SJSA1 (cell line): Measurements from ENCODE around the gene TPK1. TPM values are rescaled to one million over a fixed set of nuclear protein-coding genes. Genes with fewer than 3 reads are reported as not detected.
A peak's percentile ranks its signal among the peaks of the same experiment; 100 is the strongest.
"Not testable (repeated sequence)": the region's sequence is repeated elsewhere in the genome, so short reads cannot be mapped to it uniquely, and the experiment has no call there.

Source experiments
- DNase-seq, 2 experiments: peaks; one replicate each; pipeline ENCODE4 v3.0.0-alpha.2; 2015 to 2020; ENCODE audit warnings: low spot score in 2 of 2, low read depth in 1 of 2
- H3K27ac ChIP-seq: fragments of 250-450 bp; sonication (Bioruptor Pico); 2 replicates; pipeline ENCODE4 v1.5.1; 2020; ENCODE audit warnings: mild to moderate bottlenecking, moderate library complexity
- H3K27me3 ChIP-seq: fragments of 250-450 bp; sonication (Bioruptor Pico); replicated peaks from 2 replicates; pipeline ENCODE4 v1.5.1; 2020; ENCODE audit warnings: mild to moderate bottlenecking, moderate library complexity
- H3K36me3 ChIP-seq: fragments of 250-450 bp; sonication (Bioruptor Pico); 2 replicates; pipeline ENCODE4 v1.5.1; 2020; ENCODE audit warnings: mild to moderate bottlenecking
- H3K4me1 ChIP-seq: fragments of 250-450 bp; sonication (Bioruptor Pico); replicated peaks from 2 replicates; pipeline ENCODE4 v1.6.1; 2021; ENCODE audit warnings: mild to moderate bottlenecking
- H3K4me3 ChIP-seq: fragments of 250-450 bp; sonication (Bioruptor Pico); 2 replicates; pipeline ENCODE4 v1.5.1; 2020; ENCODE audit warnings: mild to moderate bottlenecking
- H3K9me3 ChIP-seq: fragments of 250-450 bp; sonication (Bioruptor Pico); replicated peaks from 2 replicates; pipeline ENCODE4 v1.5.1; 2020; ENCODE audit warnings: mild to moderate bottlenecking
- total RNA-seq: library from RNA; depleted of rRNA; stranded (reverse); fragments of >200 nt; shearing (Covaris generic); gene quantifications from 2 replicates; pipeline ENCODE4 v1.2.3, GENCODE V29; 2014

Gene TPK1
- total RNA-seq, 1 experiment from 2014 or later: 4.4 TPM

DNA sequence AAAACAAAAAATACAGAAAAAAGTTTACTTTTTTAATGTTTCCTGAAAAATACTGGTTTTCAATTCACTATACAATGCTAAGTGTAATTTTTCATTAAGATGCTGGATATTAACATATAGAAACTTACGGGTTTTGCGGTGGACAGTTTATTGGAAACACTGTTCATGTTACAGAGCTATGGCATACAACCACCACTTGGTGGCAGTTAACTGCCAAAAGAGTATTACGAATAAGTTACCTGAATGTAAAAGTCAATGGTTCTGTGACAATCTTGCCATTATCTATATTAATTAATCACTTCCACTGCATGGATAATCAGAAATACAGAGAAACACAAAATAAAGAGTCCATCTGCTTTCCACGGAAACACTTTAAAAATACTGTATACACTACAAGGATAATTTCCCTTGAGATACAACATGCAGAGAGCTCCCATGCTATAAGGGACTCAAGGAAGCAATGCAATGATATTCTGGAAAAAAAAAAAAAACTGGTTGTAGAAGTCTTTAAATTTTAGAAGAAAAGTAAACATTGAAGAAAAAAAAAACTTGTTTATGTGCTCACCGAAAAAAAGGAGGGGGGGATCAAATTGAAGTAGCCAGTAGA, 97.0 kb downstream of the TPK1 start:
- Histone ChIP-seq H3K4me3 (no peak overlapping the region), H3K4me1 (no peaks in the 10 kb centered on the region), H3K27me3 (no peaks in the 10 kb centered on the region), H3K9me3 (no peaks in the 10 kb centered on the region), H3K27ac (no peak overlapping the region), H3K36me3 (no peaks in the 10 kb centered on the region)
- DNase-seq: peak in 1 of 2 experiments; percentile 12

DNA sequence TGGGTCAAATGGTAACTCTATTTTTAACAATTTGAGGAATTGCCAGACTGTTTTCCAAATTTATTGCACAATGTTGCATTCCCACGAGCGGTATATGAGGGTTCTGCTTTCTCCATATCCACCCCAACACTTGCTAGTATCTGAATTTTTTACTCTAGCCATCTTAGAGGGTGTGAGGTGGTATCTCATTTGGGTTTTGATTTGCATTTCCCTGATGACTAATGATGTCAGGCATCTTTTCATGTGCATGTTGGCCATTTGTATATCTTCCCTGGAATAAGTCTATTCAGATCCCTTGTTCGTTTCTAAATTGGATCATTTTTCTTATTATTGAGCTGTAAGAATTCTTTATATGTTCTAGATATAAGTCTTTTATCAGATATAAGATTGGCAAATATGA, 97.7 kb downstream of the TPK1 start:
- Histone ChIP-seq H3K4me3 (no peak overlapping the region), H3K4me1 (no peaks in the 10 kb centered on the region), H3K27ac (no peak overlapping the region), H3K27me3 (no peaks in the 10 kb centered on the region), H3K36me3 (no peaks in the 10 kb centered on the region), H3K9me3 (no peaks in the 10 kb centered on the region)
- no peak for DNase-seq

GRCh38 chr7:144736880-144737493, 98.9 kb downstream of the TPK1 start:
- no peak overlapping the region for H3K4me3 ChIP-seq
- H3K9me3 ChIP-seq: no peaks in the 10 kb centered on the region
- H3K27ac ChIP-seq: no peak overlapping the region
- no peaks in the 10 kb centered on the region for H3K36me3 ChIP-seq
- no peaks in the 10 kb centered on the region for H3K4me1 ChIP-seq
- no peaks in the 10 kb centered on the region for H3K27me3 ChIP-seq
- no peak for DNase-seq

GRCh38 chr7:144735505-144736276, 100.2 kb downstream of the TPK1 start:
- Histone ChIP-seq H3K9me3 (no peaks in the 10 kb centered on the region), H3K27ac (no peak overlapping the region), H3K4me3 (no peak overlapping the region), H3K4me1 (no peaks in the 10 kb centered on the region), H3K36me3 (no peaks in the 10 kb centered on the region), H3K27me3 (no peaks in the 10 kb centered on the region)
- DNase-seq: no peak

DNA sequence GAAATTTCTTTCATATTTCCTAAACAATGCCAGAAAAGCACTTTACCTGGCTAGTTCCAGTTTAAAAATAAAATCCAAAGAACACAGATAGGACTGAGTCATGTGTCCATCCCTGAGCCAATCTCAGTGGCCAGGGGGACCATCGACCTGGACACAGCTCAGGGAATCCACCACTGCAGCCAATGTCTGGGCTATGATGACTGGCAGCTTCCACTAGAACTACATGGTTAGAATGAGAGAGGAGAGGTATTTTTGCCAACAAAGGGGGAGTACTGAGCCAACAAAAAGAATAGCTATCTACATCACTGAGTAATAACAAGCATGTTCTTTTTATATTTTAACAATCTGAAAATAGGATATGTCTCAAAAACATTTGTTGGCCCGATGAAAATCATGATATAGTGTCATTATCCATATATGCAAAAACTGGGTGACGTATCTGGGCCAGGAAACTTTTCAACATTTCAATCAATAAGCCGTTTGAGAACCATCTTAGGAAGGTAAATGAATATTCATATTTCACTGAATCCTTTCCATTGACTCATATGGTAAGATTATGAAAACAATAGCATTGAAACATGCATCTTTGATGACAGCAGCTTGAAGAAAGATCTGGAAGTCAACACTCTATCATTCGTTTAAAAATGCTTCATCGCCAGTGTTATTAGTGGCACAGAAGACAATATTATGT, 104.0 kb downstream of the TPK1 start:
- H3K36me3 ChIP-seq: no peaks in the 10 kb centered on the region
- DNase-seq: no peak
- no peaks in the 10 kb centered on the region for H3K4me1 ChIP-seq
- no peaks in the 10 kb centered on the region for H3K9me3 ChIP-seq
- H3K4me3 ChIP-seq: no peak overlapping the region
- H3K27me3 ChIP-seq: no peaks in the 10 kb centered on the region
- H3K27ac ChIP-seq: no peak overlapping the region

GRCh38 chr7:144730224-144730623, 105.6 kb downstream of the TPK1 start:
- Histone ChIP-seq H3K4me3 (no peak overlapping the region), H3K36me3 (no peaks in the 10 kb centered on the region), H3K27ac (no peak overlapping the region), H3K9me3 (no peaks in the 10 kb centered on the region), H3K4me1 (no peaks in the 10 kb centered on the region), H3K27me3 (no peaks in the 10 kb centered on the region)
- no peak for DNase-seq

DNA sequence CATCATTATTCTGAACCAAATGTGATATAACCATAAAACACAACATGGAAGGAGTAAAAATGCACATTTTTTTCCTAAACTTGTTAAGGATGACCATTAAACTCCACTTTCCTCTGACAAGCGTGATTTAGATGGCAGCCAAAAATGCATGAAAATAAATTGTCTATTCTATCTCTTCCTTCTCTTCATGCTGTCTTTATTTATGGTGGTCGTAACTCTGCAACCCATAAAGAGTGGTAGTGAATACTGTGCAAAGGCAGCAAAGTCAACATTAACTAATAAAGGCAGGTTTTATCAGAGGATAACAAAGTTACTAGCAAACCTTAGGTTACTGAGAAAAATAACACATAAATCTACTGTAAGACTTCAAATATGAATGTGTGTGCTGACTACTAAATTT, 106.6 kb downstream of the TPK1 start:
- H3K27ac ChIP-seq: no peak overlapping the region
- no peak for DNase-seq
- no peak overlapping the region for H3K4me3 ChIP-seq
- H3K4me1 ChIP-seq: no peaks in the 10 kb centered on the region
- no peaks in the 10 kb centered on the region for H3K9me3 ChIP-seq
- H3K27me3 ChIP-seq: no peaks in the 10 kb centered on the region
- H3K36me3 ChIP-seq: no peaks in the 10 kb centered on the region

GRCh38 chr7:144728551-144728950, 107.3 kb downstream of the TPK1 start:
- no peaks in the 10 kb centered on the region for H3K36me3 ChIP-seq
- no peaks in the 10 kb centered on the region for H3K9me3 ChIP-seq
- no peaks in the 10 kb centered on the region for H3K4me1 ChIP-seq
- no peak overlapping the region for H3K27ac ChIP-seq
- H3K27me3 ChIP-seq: no peaks in the 10 kb centered on the region
- DNase-seq: no peak
- no peak overlapping the region for H3K4me3 ChIP-seq

DNA sequence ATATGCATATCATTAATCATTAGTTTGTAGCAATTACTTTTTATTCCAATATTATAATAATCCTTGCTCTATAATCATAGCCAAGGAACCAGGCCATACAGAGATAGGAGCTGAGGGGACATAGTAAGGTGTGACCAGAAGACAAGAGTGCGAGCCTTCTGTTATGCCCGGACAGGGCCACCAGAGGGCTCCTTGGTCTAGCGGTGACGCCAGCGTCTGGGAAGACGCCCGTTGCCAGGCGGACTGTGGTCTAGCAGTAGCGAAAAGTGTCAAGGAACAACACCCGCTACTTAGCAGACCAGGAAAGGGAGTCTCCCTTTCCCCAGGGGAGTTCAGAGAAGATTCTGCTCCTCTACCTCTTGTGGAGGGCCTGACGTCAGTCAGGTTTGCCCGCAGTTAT, 109.0 kb downstream of the TPK1 start:
- not testable (repeated sequence) for DNase-seq, H3K4me1 ChIP-seq

GRCh38 chr7:144725070-144725469, 110.8 kb downstream of the TPK1 start:
- H3K4me3 ChIP-seq: no peak overlapping the region
- no peaks in the 10 kb centered on the region for H3K9me3 ChIP-seq
- no peak overlapping the region for H3K27ac ChIP-seq
- no peaks in the 10 kb centered on the region for H3K4me1 ChIP-seq
- no peak for DNase-seq
- no peaks in the 10 kb centered on the region for H3K36me3 ChIP-seq
- no peaks in the 10 kb centered on the region for H3K27me3 ChIP-seq

More for the DNA sequence above, 109.0 kb downstream of the TPK1 start:
- H3K27ac ChIP-seq, H3K27me3 ChIP-seq, H3K4me3 ChIP-seq, H3K36me3 ChIP-seq, H3K9me3 ChIP-seq: not testable (repeated sequence)

DNA sequence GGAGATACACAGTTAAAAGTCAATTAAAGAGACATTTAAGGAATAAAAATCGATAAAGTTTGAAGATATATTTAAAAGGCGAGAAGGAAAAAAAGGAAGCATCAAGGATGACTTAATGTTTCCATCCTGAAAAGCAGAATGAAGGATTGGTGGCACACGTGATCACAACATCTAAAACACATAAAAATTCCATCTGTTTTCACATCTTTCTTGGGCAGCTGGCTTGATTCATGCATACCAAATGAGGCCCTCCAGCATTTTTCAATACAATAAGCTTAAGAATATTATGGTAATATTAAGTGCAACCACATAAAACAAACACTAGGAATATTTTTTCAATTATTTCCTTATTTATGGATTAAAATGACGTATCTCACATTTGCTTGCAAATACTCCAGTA, 112.6 kb downstream of the TPK1 start:
- Histone ChIP-seq H3K4me1 (no peaks in the 10 kb centered on the region), H3K9me3 (no peaks in the 10 kb centered on the region), H3K27ac (no peak overlapping the region), H3K36me3 (no peaks in the 10 kb centered on the region), H3K4me3 (no peak overlapping the region), H3K27me3 (no peaks in the 10 kb centered on the region)
- DNase-seq: no peak

- Histone ChIP-seq H3K36me3 (no peaks in the 10 kb centered on the region), H3K27me3 (no peaks in the 10 kb centered on the region), H3K27ac (no peak overlapping the region), H3K4me1 (no peaks in the 10 kb centered on the region), H3K9me3 (no peaks in the 10 kb centered on the region), H3K4me3 (no peak overlapping the region)
- no peak for DNase-seq
These were observed 115.1 kb downstream of the TPK1 start for GRCh38 chr7:144720710-144721109.

DNA sequence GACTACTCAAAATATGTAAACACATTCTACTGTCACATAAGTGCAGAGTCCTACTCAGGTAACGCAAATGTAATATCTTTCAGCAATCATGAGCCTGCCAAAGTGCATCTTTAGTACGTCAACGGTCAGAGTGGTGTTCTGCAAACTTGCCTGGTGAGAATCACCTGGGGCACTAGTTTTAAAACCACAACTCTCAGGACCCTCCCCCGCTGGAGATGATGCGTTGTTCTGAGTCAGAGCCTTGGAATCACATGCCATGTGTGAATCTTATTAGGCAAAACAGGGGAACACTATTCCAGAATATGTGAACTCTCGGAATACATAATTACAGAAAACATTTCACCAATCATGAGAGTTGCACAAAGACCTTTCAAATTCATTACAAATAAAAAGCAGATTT, 115.7 kb downstream of the TPK1 start:
- H3K4me3 ChIP-seq: no peak overlapping the region
- DNase-seq: no peak
- no peaks in the 10 kb centered on the region for H3K36me3 ChIP-seq
- H3K4me1 ChIP-seq: no peaks in the 10 kb centered on the region
- no peaks in the 10 kb centered on the region for H3K27me3 ChIP-seq
- no peaks in the 10 kb centered on the region for H3K9me3 ChIP-seq
- no peak overlapping the region for H3K27ac ChIP-seq

DNA sequence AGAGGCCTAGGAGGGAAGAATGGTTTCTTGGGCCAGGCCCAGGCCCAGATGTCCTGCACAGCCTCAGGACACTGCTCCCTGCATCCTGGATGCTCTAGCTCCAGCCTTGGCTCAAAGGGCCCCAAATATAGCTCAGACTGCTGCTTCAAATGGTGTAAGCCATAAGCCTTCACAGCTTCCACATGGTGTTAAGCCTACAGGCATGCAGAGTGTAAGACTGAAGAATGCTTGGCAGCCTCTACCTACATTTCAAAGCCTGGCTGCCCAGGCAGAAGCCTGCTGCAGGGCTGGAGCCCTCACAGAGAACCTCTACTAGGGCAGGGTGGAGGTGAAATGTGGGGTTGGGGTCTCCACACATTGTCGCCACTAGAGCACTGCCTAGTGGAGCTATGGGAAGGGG, 118.1 kb downstream of the TPK1 start:
- no peak for DNase-seq
- no peaks in the 10 kb centered on the region for H3K4me1 ChIP-seq
- no peak overlapping the region for H3K4me3 ChIP-seq
- no peaks in the 10 kb centered on the region for H3K27me3 ChIP-seq
- no peak overlapping the region for H3K27ac ChIP-seq
- H3K36me3 ChIP-seq: no peaks in the 10 kb centered on the region
- no peaks in the 10 kb centered on the region for H3K9me3 ChIP-seq
